ENCODE measurements around the gene GADD45G. TPM values are rescaled to one million over a fixed set of nuclear protein-coding genes. Genes with fewer than 3 reads are reported as not detected.

Gene GADD45G
- total and polyA plus RNA-seq, 10 of the 15 experiments (the other 5 are each of a cell fraction or from before 2014, with no cell fraction given), result 0.07 to 1.00 (median 0.29) TPM; not detected in 4

DNA sequence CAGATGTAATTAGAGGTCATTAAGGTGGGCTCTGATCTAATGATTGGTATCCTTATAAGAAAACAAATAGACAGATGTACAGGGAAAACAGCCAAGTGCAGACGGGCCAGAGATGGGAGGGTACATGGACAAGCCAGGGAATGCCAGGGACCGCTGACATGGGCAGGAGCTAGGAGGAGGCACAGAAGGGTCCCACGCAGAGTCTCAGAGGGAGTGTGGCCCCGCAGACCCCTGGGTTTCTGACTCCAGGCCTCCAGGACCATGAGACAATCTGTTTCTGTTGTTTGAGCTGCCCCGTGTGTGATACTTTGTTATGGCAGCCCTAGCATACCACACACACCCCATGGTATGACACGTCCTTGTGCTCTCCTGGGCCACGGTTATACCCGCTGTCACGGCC lies 29.1 kb downstream of the GADD45G start (continued):
- no peak for TF ChIP-seq MEF2A (IDR thresholded peaks at IDR 0.05; ENCODE audit: insufficient read depth, low read depth, low read length)
- TF ChIP-seq, protein P1, sequence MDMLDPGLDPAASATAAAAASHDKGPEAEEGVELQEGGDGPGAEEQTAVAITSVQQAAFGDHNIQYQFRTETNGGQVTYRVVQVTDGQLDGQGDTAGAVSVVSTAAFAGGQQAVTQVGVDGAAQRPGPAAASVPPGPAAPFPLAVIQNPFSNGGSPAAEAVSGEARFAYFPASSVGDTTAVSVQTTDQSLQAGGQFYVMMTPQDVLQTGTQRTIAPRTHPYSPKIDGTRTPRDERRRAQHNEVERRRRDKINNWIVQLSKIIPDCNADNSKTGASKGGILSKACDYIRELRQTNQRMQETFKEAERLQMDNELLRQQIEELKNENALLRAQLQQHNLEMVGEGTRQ (IDR thresholded peaks at IDR 0.05; ENCODE audit: borderline replicate concordance, low read depth, low read length), result no peak

DNA sequence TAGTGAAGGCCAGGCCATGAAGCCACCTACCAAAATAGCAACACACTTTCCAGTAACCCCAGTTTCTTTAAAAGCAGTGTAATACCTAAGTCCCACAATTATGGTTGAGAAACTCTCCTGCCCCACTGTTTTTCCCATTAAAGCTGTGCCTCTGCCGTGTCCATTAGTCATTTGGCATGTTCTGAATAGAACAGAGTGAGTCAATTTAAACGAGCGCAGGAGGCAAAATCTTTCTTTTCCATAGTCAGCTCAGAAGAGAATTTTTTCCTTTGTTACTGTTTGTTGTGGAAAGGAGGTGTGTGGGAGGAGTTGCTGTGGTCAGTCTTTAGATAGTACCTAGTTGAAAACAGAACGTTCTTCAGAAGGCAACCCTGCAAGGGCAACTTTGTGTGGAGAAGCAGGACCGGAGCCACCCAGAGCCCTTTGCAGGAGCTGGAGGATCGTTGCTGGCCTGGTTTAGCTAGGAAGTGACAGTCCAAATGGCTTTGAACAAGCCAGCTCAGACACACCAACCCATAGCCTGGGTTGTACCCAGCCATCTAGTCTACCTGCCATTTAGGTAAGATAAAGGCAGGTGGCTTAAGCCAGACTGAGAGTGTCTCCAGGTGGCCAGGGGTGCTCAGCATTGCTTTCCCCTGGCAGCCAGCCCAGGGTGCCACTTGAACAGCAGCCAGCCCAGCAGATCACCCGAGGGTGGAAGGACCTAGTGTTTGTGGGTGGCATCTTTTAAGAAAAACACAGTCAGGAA lies 30.4 kb downstream of the GADD45G start:
- ATAC-seq (no peak), DNase-seq (ENCODE audit: low read depth, low spot score) (no peak), FAIRE-seq (no peak)
- no TSS peak for BruUV-seq (replicated peaks)
- no peaks in the 10 kb centered on the region for H3K79me2 ChIP-seq (ENCODE audit: control insufficient read depth, insufficient read depth, low read length)
- ChIA-PET SMC1A (ENCODE audit: uncharacterized antibody, unreplicated experiment) (interaction anchor here (1.5 kb wide), 1 partner anchor 34 kb away, joined by 4 read pairs; no protein-coding TSS in a partner anchor), CTCF (interaction anchor here (1.3 to 1.4 kb wide), 2 partner anchors 33 to 60 kb away, joined by 3 read pairs; no protein-coding TSS in a partner anchor), POLR2A (no interaction called here), RAD21 (ENCODE audit: unreplicated experiment) (interaction anchor here (1.3 kb wide), 1 partner anchor 67 kb away, joined by 3 read pairs; no protein-coding TSS in a partner anchor)
- H4K20me1 ChIP-seq (ENCODE audit: control insufficient read depth, insufficient read depth), result no peaks in the 10 kb centered on the region
- WGBS (ENCODE audit: insufficient coverage, insufficient replicate concordance, low lambda C conversion rate, missing lambda C conversion rate), result 31% methylated on average over 7 of the region's 7 CpGs
- no peaks in the 10 kb centered on the region for H3K9me3 ChIP-seq (replicated peaks; ENCODE audit: control insufficient read depth, insufficient read depth, low read length)
- H3K4me2 ChIP-seq (ENCODE audit: control insufficient read depth, insufficient read depth), result no peak overlapping the region
- no peaks in the 10 kb centered on the region for H3K4me1 ChIP-seq (ENCODE audit: control insufficient read depth, insufficient read depth, low read length)
- intact Hi-C loops (cut with micrococcal nuclease; ENCODE audit: unreplicated experiment) (no loop called here), in situ Hi-C loops (cut with MboI) (no loop called here)
- no peak overlapping the region for H2AFZ ChIP-seq (ENCODE audit: control insufficient read depth, low read depth, low read length)
- peaks cover 0 to 3% of the 10 kb centered on the region in 2 experiments; a peak in 3 of 4 replicates for H3K27me3 ChIP-seq (replicated peaks in 1 of 2; ENCODE audit: control insufficient read depth in 2 of 2, insufficient read depth in 2 of 2, low read length in 1 of 2)
- no peak overlapping the region for H3K27ac ChIP-seq (ENCODE audit: control insufficient read depth, insufficient read depth)
- no peak overlapping the region for H3K4me3 ChIP-seq
- H3K9ac ChIP-seq (ENCODE audit: control insufficient read depth, insufficient read depth, low read length), result no peak overlapping the region
- TF ChIP-seq KDM1A (IDR thresholded peaks at IDR 0.05; ENCODE audit: borderline replicate concordance), result no peak
- H3K36me3 ChIP-seq (ENCODE audit: control insufficient read depth in 2 of 2, insufficient read depth in 2 of 2, low read length in 1 of 2), result no peaks in the 10 kb centered on the region

All from GM12878 (cell line).